Measurements from ENCODE around the gene NTM. TPM values are rescaled to one million over a fixed set of nuclear protein-coding genes. Genes with fewer than 3 reads are reported as not detected.

The NTM gene
- total and polyA plus RNA-seq, 2 experiments from 2014 or later, result 1.1 to 1.7 TPM

- Histone ChIP-seq H3K4me3 (no peak overlapping the region), H3K27me3 (no peaks in the 10 kb centered on the region), H3K27ac (no peak overlapping the region), H3K4me1 (ENCODE audit: low read depth) (no peaks in the 10 kb centered on the region), H3K36me3 (no peaks in the 10 kb centered on the region), H3K9me3 (ENCODE audit: low read depth) (no peaks in the 10 kb centered on the region)
- DNase-seq (ENCODE audit: low read depth in 1 of 2, low spot score in 1 of 2), result no peak
- no peak for TF ChIP-seq CTCF (IDR thresholded peaks at IDR 0.05; ENCODE audit: low read depth, low read length)
Observed at GRCh38 chr11:131624531-131624930, 254.1 kb downstream of the NTM start.

- TF ChIP-seq CTCF (IDR thresholded peaks at IDR 0.05; ENCODE audit: low read depth, low read length), result no peak
- no peak for DNase-seq (ENCODE audit: low read depth in 1 of 2, low spot score in 1 of 2)
- Histone ChIP-seq H3K4me3 (no peak overlapping the region), H3K36me3 (no peaks in the 10 kb centered on the region), H3K4me1 (ENCODE audit: low read depth) (no peaks in the 10 kb centered on the region), H3K27ac (no peak overlapping the region), H3K9me3 (ENCODE audit: low read depth) (no peaks in the 10 kb centered on the region), H3K27me3 (no peaks in the 10 kb centered on the region)
Observed at GRCh38 chr11:131626788-131627187, 256.4 kb downstream of the NTM start.

- Histone ChIP-seq H3K9me3 (ENCODE audit: low read depth) (no peaks in the 10 kb centered on the region), H3K4me3 (no peak overlapping the region), H3K27me3 (no peaks in the 10 kb centered on the region), H3K27ac (no peak overlapping the region), H3K4me1 (ENCODE audit: low read depth) (no peaks in the 10 kb centered on the region), H3K36me3 (no peaks in the 10 kb centered on the region)
- no peak for TF ChIP-seq CTCF (IDR thresholded peaks at IDR 0.05; ENCODE audit: low read depth, low read length)
- no peak for DNase-seq (ENCODE audit: low read depth in 1 of 2, low spot score in 1 of 2)
Observed at GRCh38 chr11:131628739-131629138, 258.3 kb downstream of the NTM start.

GRCh38 chr11:131629925-131630540, 259.6 kb downstream of the NTM start:
- no peak for DNase-seq (ENCODE audit: low read depth in 1 of 2, low spot score in 1 of 2)
- H3K27ac ChIP-seq, result no peak overlapping the region
- H3K4me1 ChIP-seq (ENCODE audit: low read depth), result no peaks in the 10 kb centered on the region
- no peak overlapping the region for H3K4me3 ChIP-seq
- no peaks in the 10 kb centered on the region for H3K9me3 ChIP-seq (ENCODE audit: low read depth)
- TF ChIP-seq CTCF (IDR thresholded peaks at IDR 0.05; ENCODE audit: low read depth, low read length), result no peak
- no peaks in the 10 kb centered on the region for H3K27me3 ChIP-seq
- no peaks in the 10 kb centered on the region for H3K36me3 ChIP-seq

- no peak for DNase-seq (ENCODE audit: low read depth in 1 of 2, low spot score in 1 of 2)
- no peak for TF ChIP-seq CTCF (IDR thresholded peaks at IDR 0.05; ENCODE audit: low read depth, low read length)
- Histone ChIP-seq H3K9me3 (ENCODE audit: low read depth) (no peaks in the 10 kb centered on the region), H3K36me3 (no peaks in the 10 kb centered on the region), H3K27me3 (no peaks in the 10 kb centered on the region), H3K4me3 (no peak overlapping the region), H3K4me1 (ENCODE audit: low read depth) (no peaks in the 10 kb centered on the region), H3K27ac (no peak overlapping the region)
Observed at GRCh38 chr11:131632971-131633370, 262.6 kb downstream of the NTM start.
